CD8-positive, alpha-beta memory T cell (primary cell): Measurements from ENCODE around the gene ZFR. TPM values are rescaled to one million over a fixed set of nuclear protein-coding genes. Genes with fewer than 3 reads are reported as not detected.

Source experiments
- CTCF ChIA-PET: fragments of 350-600 bp; sonication (Branson Sonifier 250); formaldehyde crosslinking; loops from one replicate; lab custom pipeline; 2021; ENCODE audit warnings: antibody characterized with exemption; lab: Charles Lee
- POLR2A ChIA-PET: fragments of 350-600 bp; sonication (Branson Sonifier 250); formaldehyde crosslinking; loops from one replicate; lab custom pipeline; 2021; ENCODE audit warnings: antibody characterized with exemption; lab: Charles Lee
- DNase-seq, 5 donors: peaks; one replicate each; pipeline versions ENCODE4 v3.0.0 to v3.0.0-alpha.2; 2020 to 2022; ENCODE audit warnings: mixed read lengths in 1 of 5
- H3K27ac ChIP-seq: one replicate; pipeline ENCODE4 v1.7.0; 2013; ENCODE audit warnings: low read depth, mild to moderate bottlenecking, low read length, moderate library complexity
- H3K27me3 ChIP-seq: 2 replicates; pipeline ENCODE4 v1.7.0; 2013; ENCODE audit warnings: low read length, mild to moderate bottlenecking; ENCODE audit not compliant: insufficient read depth, poor library complexity, severe bottlenecking
- H3K36me3 ChIP-seq: 2 replicates; pipeline ENCODE4 v1.7.0; 2013; ENCODE audit warnings: mild to moderate bottlenecking, low read length, moderate library complexity; ENCODE audit not compliant: insufficient read depth
- H3K4me1 ChIP-seq: 2 replicates; pipeline ENCODE4 v1.7.0; 2013; ENCODE audit warnings: mild to moderate bottlenecking, low read length, moderate library complexity; ENCODE audit not compliant: insufficient read depth
- H3K4me3 ChIP-seq: 2 replicates; pipeline ENCODE4 v1.7.0; 2013; ENCODE audit warnings: mild to moderate bottlenecking, low read length
- H3K9me3 ChIP-seq: 2 replicates; pipeline ENCODE4 v1.7.0; 2013; ENCODE audit warnings: mild to moderate bottlenecking, low read length
- H3K27ac Mint-ChIP-seq, 8 donors: one replicate each; pipeline ENCODE4 v1.8.0; 2020 to 2021; ENCODE audit warnings: mixed read lengths in 8 of 8, mild to moderate bottlenecking in 6 of 8, inconsistent platforms in 3 of 8, moderate library complexity in 3 of 8
- H3K27me3 Mint-ChIP-seq, 2 donors: one replicate each; pipeline ENCODE4 v1.8.0; 2020 to 2021; ENCODE audit warnings: mixed read lengths in 2 of 2, mild to moderate bottlenecking in 1 of 2, moderate library complexity in 1 of 2
- H3K36me3 Mint-ChIP-seq, 3 donors: one replicate each; pipeline ENCODE4 v1.8.0; 2020 to 2021; ENCODE audit warnings: mixed read lengths in 3 of 3, inconsistent platforms in 1 of 3, mild to moderate bottlenecking in 1 of 3
- H3K4me1 Mint-ChIP-seq, 3 donors: one replicate each; pipeline ENCODE4 v1.8.0; 2020 to 2021; ENCODE audit warnings: mixed read lengths in 3 of 3, inconsistent platforms in 1 of 3, mild to moderate bottlenecking in 1 of 3
- H3K4me3 Mint-ChIP-seq, 7 donors: one replicate each; pipeline ENCODE4 v1.8.0; 2020 to 2021; ENCODE audit warnings: mixed read lengths in 7 of 7, mild to moderate bottlenecking in 6 of 7, moderate library complexity in 4 of 7, inconsistent platforms in 2 of 7
- H3K9me3 Mint-ChIP-seq, 5 donors: one replicate each; pipeline ENCODE4 v1.8.0; 2020 to 2022; ENCODE audit warnings: mixed read lengths in 5 of 5, mild to moderate bottlenecking in 3 of 5, moderate library complexity in 2 of 5, inconsistent platforms in 1 of 5
- polyA plus RNA-seq: library from polyadenylated mRNA; unstranded; fragments of 300-500 nt; fragmentation: Illumina TruSeq; gene quantifications from one replicate; pipeline ENCODE4 v1.2.3, GENCODE V29; 2021
- total RNA-seq, 2 experiments: library from RNA; stranded (reverse); gene quantifications; one replicate each; pipeline ENCODE4 v1.2.3, GENCODE V29; 2021

ZFR gene
- total and polyA plus RNA-seq, 3 experiments from 2014 or later = 83.4 to 88.3 (median 87.5) TPM

DNA sequence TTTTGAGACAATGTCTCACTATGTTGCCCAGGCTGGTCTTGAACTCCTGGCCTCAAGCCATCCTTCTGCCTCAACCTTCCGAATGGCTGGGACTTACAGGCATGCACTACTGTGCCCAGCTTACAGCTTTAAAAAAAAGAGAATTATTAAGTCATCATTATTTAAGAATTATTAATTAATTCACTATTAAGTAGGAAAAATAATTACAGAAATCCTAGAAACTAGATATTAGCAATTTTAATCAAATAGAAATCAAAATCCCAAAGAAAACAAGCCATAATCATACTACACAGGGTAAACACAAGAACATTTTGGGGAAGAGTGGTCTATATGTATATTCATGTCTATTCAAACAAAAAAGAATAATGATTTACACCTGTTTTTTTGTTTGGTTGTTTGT lies 112.2 kb downstream of the ZFR start:
- POLR2A ChIA-PET = no interaction called here
- no peak for DNase-seq
- H3K4me3 ChIP-seq = no peak overlapping the region
- no peak overlapping the region for H3K4me3 Mint-ChIP-seq
- no peaks in the 10 kb centered on the region for H3K4me1 ChIP-seq
- H3K27ac Mint-ChIP-seq = no peak overlapping the region
- no peak overlapping the region for H3K27ac ChIP-seq
- CTCF ChIA-PET = interaction anchor here (6.0 kb wide), 1 partner anchor 100 kb away, joined by 144 read pairs; no protein-coding TSS in a partner anchor
- no peaks in the 10 kb centered on the region for H3K27me3 Mint-ChIP-seq
- H3K36me3 ChIP-seq = no peaks in the 10 kb centered on the region
- peaks cover 0 to 2% (median 2%) of the 10 kb centered on the region in 3 donors for H3K4me1 Mint-ChIP-seq
- H3K9me3 ChIP-seq = no peaks in the 10 kb centered on the region
- H3K36me3 Mint-ChIP-seq = no peaks in the 10 kb centered on the region
- no peaks in the 10 kb centered on the region for H3K9me3 Mint-ChIP-seq
- H3K27me3 ChIP-seq = no peaks in the 10 kb centered on the region

DNA sequence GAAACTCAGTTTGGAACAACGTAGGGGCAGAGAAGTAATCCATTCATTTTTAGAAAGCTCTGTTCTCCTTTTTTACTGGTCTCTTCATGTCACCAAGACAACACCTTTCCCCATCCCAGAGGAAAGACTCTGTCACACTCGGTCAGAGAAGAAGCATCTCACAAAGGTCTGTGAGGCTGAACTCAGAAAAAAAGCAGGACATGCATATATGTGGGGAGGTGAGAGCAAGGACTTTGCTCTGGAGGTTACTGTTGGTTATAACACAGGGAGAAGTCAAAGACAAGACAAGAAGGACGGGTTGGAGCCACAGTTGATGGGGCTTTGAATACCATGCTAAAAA lies 112.6 kb downstream of the ZFR start:
- Mint-ChIP-seq H3K36me3 (no peaks in the 10 kb centered on the region), H3K27ac (peak overlapping the region in 1 of 8 donors; percentile 82), H3K9me3 (no peaks in the 10 kb centered on the region), H3K27me3 (no peaks in the 10 kb centered on the region), H3K4me1 (peaks cover 0 to 2% (median 2%) of the 10 kb centered on the region in 3 donors), H3K4me3 (no peak overlapping the region)
- ChIA-PET CTCF (interaction anchor here (6.0 kb wide), 1 partner anchor 100 kb away, joined by 144 read pairs; no protein-coding TSS in a partner anchor), POLR2A (no interaction called here)
- no peak for DNase-seq
- Histone ChIP-seq H3K27me3 (no peaks in the 10 kb centered on the region), H3K9me3 (no peaks in the 10 kb centered on the region), H3K4me3 (no peak overlapping the region), H3K36me3 (no peaks in the 10 kb centered on the region), H3K27ac (no peak overlapping the region), H3K4me1 (no peaks in the 10 kb centered on the region)

DNA sequence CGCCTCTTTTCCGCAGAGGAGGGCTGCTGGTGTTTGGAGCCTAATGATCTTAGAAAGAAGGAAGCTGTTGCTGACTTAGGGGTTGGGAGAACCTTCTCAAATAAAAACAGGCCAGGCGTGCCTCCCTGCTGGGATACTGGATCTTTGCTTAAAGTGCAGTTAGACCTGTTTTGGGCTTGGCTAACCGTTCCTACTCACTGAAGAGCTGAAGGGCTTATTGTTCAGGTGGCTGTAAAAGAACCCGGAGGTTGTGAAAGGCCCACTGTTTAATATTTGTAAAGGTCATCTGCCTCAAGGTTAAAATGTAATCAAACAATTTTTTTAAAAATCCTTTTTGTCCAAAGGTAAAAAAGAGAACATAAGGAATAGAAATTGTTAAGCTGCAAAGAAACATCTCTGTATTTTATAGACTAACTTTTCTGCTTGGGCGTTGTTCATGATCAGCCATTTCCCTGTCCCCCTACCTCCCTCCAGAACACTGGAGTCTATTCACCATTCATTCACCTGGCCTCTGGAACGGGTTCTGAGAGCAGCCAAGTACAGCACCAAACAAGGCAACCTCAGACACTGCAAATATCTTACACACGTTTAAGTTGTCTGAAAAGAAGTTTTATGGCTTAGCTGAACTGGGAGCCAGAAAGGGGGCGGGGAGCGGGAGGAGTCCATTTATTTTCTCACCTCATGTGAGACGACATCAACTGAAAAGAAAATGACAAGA lies 113.2 kb downstream of the ZFR start:
- Histone ChIP-seq H3K27ac (no peak overlapping the region), H3K27me3 (no peaks in the 10 kb centered on the region), H3K4me3 (no peak overlapping the region), H3K9me3 (no peaks in the 10 kb centered on the region), H3K4me1 (no peaks in the 10 kb centered on the region), H3K36me3 (no peaks in the 10 kb centered on the region)
- H3K4me1 Mint-ChIP-seq = peaks cover 0 to 2% (median 2%) of the 10 kb centered on the region in 3 donors
- no peaks in the 10 kb centered on the region for H3K9me3 Mint-ChIP-seq
- ChIA-PET CTCF (interaction anchor here (6.0 kb wide), 1 partner anchor 99 kb away, joined by 144 read pairs; no protein-coding TSS in a partner anchor), POLR2A (no interaction called here)
- H3K27me3 Mint-ChIP-seq = no peaks in the 10 kb centered on the region
- H3K4me3 Mint-ChIP-seq = no peak overlapping the region
- H3K36me3 Mint-ChIP-seq = no peaks in the 10 kb centered on the region
- no peak for DNase-seq
- peak overlapping the region in 1 of 8 donors; percentile 17 for H3K27ac Mint-ChIP-seq

DNA sequence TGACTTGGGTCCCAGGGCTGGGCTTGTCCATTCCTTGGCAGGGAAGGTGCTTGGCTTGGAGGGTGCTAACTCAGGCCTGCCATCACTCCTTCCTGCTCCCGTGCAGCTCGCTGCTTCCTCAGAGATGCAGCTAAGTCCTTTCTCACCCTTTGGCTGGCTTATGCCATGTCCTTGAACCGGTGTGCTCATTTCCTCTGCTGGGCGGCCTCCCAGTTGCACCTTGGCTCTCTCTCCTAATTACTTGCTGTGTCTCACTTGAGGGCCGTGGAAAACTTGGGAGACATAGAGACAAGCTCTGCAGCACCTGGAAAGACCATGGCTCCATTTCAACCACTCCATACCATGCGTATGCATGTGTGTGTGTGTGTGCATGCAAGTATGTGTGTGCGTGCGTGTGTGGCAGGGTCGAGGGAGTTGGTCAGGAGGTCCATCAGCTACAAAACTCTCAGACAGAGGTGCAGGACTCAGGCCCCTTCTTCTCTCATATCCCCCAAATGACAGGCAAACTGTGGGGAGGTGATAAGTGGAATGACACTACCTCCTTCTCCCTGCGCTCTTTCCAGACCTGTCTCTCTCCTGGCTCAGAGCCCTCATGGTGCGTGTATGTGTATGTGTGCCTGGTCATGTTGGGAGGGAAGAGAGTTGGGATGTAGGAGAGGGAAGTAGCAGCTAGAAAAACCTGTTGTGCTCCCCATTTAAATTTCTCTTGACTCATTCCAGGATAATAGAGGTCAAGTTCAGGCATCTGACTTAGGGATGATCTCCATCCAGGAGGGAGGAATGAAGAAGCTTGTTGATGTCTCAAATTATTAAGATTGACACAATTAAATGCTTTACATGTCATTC lies 114.2 kb downstream of the ZFR start:
- peaks cover 0 to 2% (median 2%) of the 10 kb centered on the region in 3 donors for H3K4me1 Mint-ChIP-seq
- H3K4me1 ChIP-seq = no peaks in the 10 kb centered on the region
- DNase-seq = no peak
- ChIA-PET POLR2A (no interaction called here), CTCF (interaction anchor here (0.7 to 6.0 kb wide), 20 partner anchors 9 to 260 kb away, joined by 3 to 144 read pairs (median 4); partner anchors contain the start of gene MTMR12)
- H3K27me3 Mint-ChIP-seq = no peaks in the 10 kb centered on the region
- H3K4me3 ChIP-seq = no peak overlapping the region
- no peak overlapping the region for H3K4me3 Mint-ChIP-seq
- H3K36me3 ChIP-seq = no peaks in the 10 kb centered on the region
- H3K27ac Mint-ChIP-seq = peak overlapping the region in 1 of 8 donors; percentile 17
- no peaks in the 10 kb centered on the region for H3K36me3 Mint-ChIP-seq
- H3K9me3 Mint-ChIP-seq = no peaks in the 10 kb centered on the region
- H3K27me3 ChIP-seq = no peaks in the 10 kb centered on the region
- H3K27ac ChIP-seq = no peak overlapping the region
- no peaks in the 10 kb centered on the region for H3K9me3 ChIP-seq

DNA sequence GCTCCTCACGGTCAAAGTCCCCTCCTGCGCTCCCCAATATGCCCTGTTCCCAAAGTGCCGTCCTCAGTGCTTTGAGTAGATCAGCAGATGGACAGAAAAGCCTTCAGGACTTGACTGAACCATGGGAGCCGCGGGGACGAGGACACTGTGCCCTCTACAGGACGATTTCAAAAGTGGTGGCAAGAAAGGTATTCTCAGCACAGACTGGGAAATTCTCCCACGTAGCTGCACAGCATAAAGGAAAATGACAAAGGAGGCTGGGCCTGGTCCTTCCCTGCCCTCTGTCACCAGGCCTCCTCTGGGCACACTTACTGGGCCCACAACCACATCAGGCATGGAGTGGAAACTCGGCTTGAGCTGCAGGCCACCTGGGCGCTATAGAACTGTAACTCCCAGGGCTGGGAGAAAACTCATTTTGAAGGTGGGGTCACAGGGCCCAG lies 115.1 kb downstream of the ZFR start:
- CTCF ChIA-PET = interaction anchor here (0.7 to 6.0 kb wide), 26 partner anchors 9 to 284 kb away, joined by 3 to 144 read pairs (median 4); partner anchors contain the start of gene MTMR12
- Histone ChIP-seq H3K9me3 (no peaks in the 10 kb centered on the region), H3K27me3 (no peaks in the 10 kb centered on the region), H3K4me3 (no peak overlapping the region), H3K4me1 (no peaks in the 10 kb centered on the region), H3K36me3 (no peaks in the 10 kb centered on the region), H3K27ac (no peak overlapping the region)
- no peaks in the 10 kb centered on the region for H3K9me3 Mint-ChIP-seq
- DNase-seq = peak; percentile 32 to 64 (median 37)
- H3K4me3 Mint-ChIP-seq = no peak overlapping the region
- H3K27me3 Mint-ChIP-seq = no peaks in the 10 kb centered on the region
- peak overlapping the region in 1 of 8 donors; percentile 47 for H3K27ac Mint-ChIP-seq
- no peaks in the 10 kb centered on the region for H3K36me3 Mint-ChIP-seq
- POLR2A ChIA-PET = no interaction called here
- peaks cover 0 to 2% (median 2%) of the 10 kb centered on the region in 3 donors for H3K4me1 Mint-ChIP-seq

DNA sequence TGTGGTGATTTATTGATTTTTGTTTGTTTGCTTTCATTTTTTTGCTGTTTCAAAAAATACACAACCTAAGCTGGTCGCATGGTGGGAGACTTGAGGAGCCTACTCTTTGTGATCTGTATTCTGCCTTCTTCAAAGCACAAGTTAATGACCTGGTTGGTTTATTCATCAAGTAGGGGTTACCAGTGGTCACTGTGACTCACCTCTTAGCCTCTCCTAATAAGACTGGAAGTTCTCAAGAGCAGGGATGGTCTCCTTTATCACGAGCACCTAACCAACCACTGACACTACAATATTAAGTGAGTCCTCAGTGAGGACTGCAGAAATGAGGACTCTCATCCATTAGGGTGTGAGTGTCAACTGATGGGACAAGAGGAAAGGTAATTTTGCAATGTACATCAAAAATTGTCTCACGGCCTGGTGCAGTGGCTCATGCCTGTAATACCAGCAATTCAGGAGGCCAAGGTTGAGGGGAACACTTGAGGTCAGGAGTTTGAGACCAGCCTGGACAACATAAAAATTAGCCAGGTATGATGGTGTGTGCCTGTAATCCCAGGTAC lies 118.2 kb downstream of the ZFR start:
- Mint-ChIP-seq H3K9me3 (peaks cover 6% of the 10 kb centered on the region in 5 donors), H3K4me3 (no peak overlapping the region), H3K27ac (peak overlapping the region in 2 of 8 donors; percentile 11 to 36), H3K36me3 (peaks cover 0 to 6% (median 0%) of the 10 kb centered on the region in 3 donors), H3K4me1 (peaks cover 0 to 2% (median 2%) of the 10 kb centered on the region in 3 donors), H3K27me3 (no peaks in the 10 kb centered on the region)
- ChIA-PET CTCF (interaction anchor here (1.0 kb wide), 1 partner anchor 94 kb away, joined by 5 read pairs; no protein-coding TSS in a partner anchor), POLR2A (no interaction called here)
- no peak overlapping the region for H3K4me3 ChIP-seq
- no peak for DNase-seq
- H3K36me3 ChIP-seq = no peaks in the 10 kb centered on the region
- no peaks in the 10 kb centered on the region for H3K27me3 ChIP-seq
- no peak overlapping the region for H3K27ac ChIP-seq
- H3K9me3 ChIP-seq = no peaks in the 10 kb centered on the region
- no peaks in the 10 kb centered on the region for H3K4me1 ChIP-seq

DNA sequence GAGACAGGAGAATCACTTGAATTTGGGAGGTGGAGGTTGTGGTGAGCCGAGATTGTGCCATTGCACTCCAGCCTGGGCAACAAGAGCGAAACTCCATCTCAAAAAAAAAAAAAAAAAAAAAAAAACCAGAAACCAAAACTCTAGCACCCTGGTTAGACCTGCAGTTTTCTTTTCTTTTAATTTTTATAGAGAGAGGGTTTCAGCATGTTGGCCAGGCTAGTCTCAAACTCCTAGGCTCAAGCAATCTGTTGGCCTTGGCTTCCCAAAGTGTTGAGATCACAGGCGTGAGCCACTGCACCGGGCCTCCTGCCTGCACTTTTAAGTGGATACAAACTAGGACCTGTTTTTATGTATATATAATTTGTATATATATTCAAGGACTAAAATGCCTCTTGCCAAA lies 118.9 kb downstream of the ZFR start:
- POLR2A ChIA-PET = no interaction called here
- H3K9me3 Mint-ChIP-seq = peaks cover 6% of the 10 kb centered on the region in 5 donors
- no peaks in the 10 kb centered on the region for H3K36me3 ChIP-seq

More for the DNA sequence above, 118.9 kb downstream of the ZFR start:
- Mint-ChIP-seq H3K4me1 (peaks cover 0 to 2% (median 2%) of the 10 kb centered on the region in 3 donors), H3K4me3 (no peak overlapping the region), H3K36me3 (peaks cover 0 to 6% (median 0%) of the 10 kb centered on the region in 3 donors), H3K27ac (no peak overlapping the region), H3K27me3 (no peaks in the 10 kb centered on the region)
- DNase-seq = no peak
- H3K4me1 ChIP-seq = no peaks in the 10 kb centered on the region
- no peaks in the 10 kb centered on the region for H3K27me3 ChIP-seq
- no peak overlapping the region for H3K27ac ChIP-seq
- no peak overlapping the region for H3K4me3 ChIP-seq
- CTCF ChIA-PET = interaction anchor here (1.0 kb wide), 1 partner anchor 93 kb away, joined by 5 read pairs; no protein-coding TSS in a partner anchor
- no peaks in the 10 kb centered on the region for H3K9me3 ChIP-seq
